HEK293T (cell line): Measurements from ENCODE around the gene RHBDD1.

Experiments
- CTCF ChIA-PET: fragments of 350-600 bp; formaldehyde crosslinking; extraction: SDS; loops from one replicate; lab custom pipeline; 2021; ENCODE audit warnings: antibody characterized with exemption, inconsistent platforms; lab: Yijun Ruan, JAX
- POLR2A ChIA-PET: fragments of 350-600 bp; formaldehyde crosslinking; extraction: SDS; loops from one replicate; lab custom pipeline; 2020; ENCODE audit warnings: antibody characterized with exemption, inconsistent platforms; lab: Yijun Ruan, JAX
- DNase-seq: peaks from one replicate; pipeline ENCODE4 v3.0.0; 2012; ENCODE audit warnings: mixed read lengths; ENCODE audit errors: extremely low spot score
- ARNT ChIP-seq: fragments of 450-650 bp; IDR thresholded peaks from 2 replicates; pipeline ENCODE4 v1.6.1; 2017; ENCODE audit warnings: mild to moderate bottlenecking
- BHLHE40 ChIP-seq: fragments of 450-650 bp; IDR thresholded peaks from 2 replicates; pipeline ENCODE4 v1.6.1; 2016; ENCODE audit warnings: mild to moderate bottlenecking, moderate library complexity, borderline replicate concordance
- CTBP1 ChIP-seq: fragments of 450-650 bp; IDR thresholded peaks from 2 replicates; pipeline ENCODE4 v1.6.1; 2016; ENCODE audit warnings: borderline replicate concordance
- ELF4 ChIP-seq: fragments of 450-650 bp; IDR thresholded peaks from 2 replicates; pipeline ENCODE4 v1.6.1; 2017; ENCODE audit warnings: antibody characterized with exemption
- FOXA1 ChIP-seq: fragments of 450-650 bp; IDR thresholded peaks from 2 replicates; pipeline ENCODE4 v1.6.1; 2016; ENCODE audit warnings: mild to moderate bottlenecking
- FOXK2 ChIP-seq: fragments of 450-650 bp; IDR thresholded peaks from 2 replicates; pipeline ENCODE4 v1.6.1; 2016; ENCODE audit warnings: mild to moderate bottlenecking
- FOXM1 ChIP-seq: fragments of 450-650 bp; IDR thresholded peaks from 2 replicates; pipeline ENCODE4 v1.6.1; 2017; ENCODE audit warnings: mild to moderate bottlenecking, borderline replicate concordance
- HDGF ChIP-seq: fragments of 450-650 bp; IDR thresholded peaks from 2 replicates; pipeline ENCODE4 v1.6.1; 2017; ENCODE audit warnings: antibody characterized with exemption, borderline replicate concordance
- L3MBTL2 ChIP-seq: fragments of 450-650 bp; conservative IDR thresholded peaks from 2 replicates; pipeline ENCODE4 v1.6.1; 2016; ENCODE audit warnings: mild to moderate bottlenecking
- LEF1 ChIP-seq: fragments of 450-650 bp; IDR thresholded peaks from 2 replicates; pipeline ENCODE4 v1.6.1; 2017; ENCODE audit warnings: mild to moderate bottlenecking, borderline replicate concordance
- NFRKB ChIP-seq: fragments of 450-650 bp; IDR thresholded peaks from 2 replicates; pipeline ENCODE4 v1.6.1; 2016; ENCODE audit warnings: mild to moderate bottlenecking, moderate library complexity
- SP1 ChIP-seq: fragments of 450-650 bp; IDR thresholded peaks from 2 replicates; pipeline ENCODE4 v1.6.1; 2017
- SUZ12 ChIP-seq: fragments of 450-650 bp; IDR thresholded peaks from 2 replicates; pipeline ENCODE4 v1.6.1; 2016; ENCODE audit warnings: mild to moderate bottlenecking
- TARDBP ChIP-seq: fragments of 450-650 bp; IDR thresholded peaks from 2 replicates; pipeline ENCODE4 v1.6.1; 2016
- ZNF384 ChIP-seq: fragments of 450-650 bp; IDR thresholded peaks from 2 replicates; pipeline ENCODE4 v1.6.1; 2016
- TF ChIP-seq, protein P1 (sequence below): fragments of 450-650 bp; IDR thresholded peaks from 2 replicates; pipeline ENCODE4 v1.6.1; 2016

The RHBDD1 gene

GRCh38 chr2:226893216-226893615 is 57.4 kb downstream of the RHBDD1 start:
- DNase-seq: no peak
- ChIA-PET POLR2A (no interaction called here), CTCF (no interaction called here)
- no peak for TF ChIP-seq FOXK2
- no peak for TF ChIP-seq ELF4
- no peak for TF ChIP-seq BHLHE40
- no peak for TF ChIP-seq ZNF384
- no peak for TF ChIP-seq SP1
- TF ChIP-seq L3MBTL2: no peak
- TF ChIP-seq HDGF: no peak
- TF ChIP-seq, protein P1, sequence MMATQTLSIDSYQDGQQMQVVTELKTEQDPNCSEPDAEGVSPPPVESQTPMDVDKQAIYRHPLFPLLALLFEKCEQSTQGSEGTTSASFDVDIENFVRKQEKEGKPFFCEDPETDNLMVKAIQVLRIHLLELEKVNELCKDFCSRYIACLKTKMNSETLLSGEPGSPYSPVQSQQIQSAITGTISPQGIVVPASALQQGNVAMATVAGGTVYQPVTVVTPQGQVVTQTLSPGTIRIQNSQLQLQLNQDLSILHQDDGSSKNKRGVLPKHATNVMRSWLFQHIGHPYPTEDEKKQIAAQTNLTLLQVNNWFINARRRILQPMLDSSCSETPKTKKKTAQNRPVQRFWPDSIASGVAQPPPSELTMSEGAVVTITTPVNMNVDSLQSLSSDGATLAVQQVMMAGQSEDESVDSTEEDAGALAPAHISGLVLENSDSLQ: no peak
- no peak for TF ChIP-seq NFRKB
- no peak for TF ChIP-seq FOXM1
- no peak for TF ChIP-seq TARDBP
- TF ChIP-seq CTBP1: no peak
- no peak for TF ChIP-seq ARNT
- TF ChIP-seq LEF1: no peak
- no peak for TF ChIP-seq FOXA1
- TF ChIP-seq SUZ12: no peak

DNA sequence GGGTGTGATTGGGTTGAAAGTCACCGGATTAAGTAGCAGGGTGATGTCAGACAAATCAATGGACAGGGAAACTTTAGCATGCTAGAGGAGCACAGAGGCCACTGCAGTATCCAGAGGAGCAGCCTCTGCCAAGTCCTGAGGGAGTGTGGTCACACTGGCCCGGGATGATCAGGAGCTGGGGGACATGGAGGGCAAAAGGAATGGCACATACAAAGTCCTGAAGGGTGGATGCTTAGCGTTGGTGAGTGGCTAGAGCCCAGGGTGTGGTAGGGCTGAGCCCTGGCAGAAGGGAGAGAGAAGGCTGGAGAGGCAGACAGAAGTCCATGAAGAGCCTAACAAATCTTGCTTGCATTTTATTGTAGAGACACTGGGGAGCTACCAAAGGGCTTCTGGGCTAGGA is 58.9 kb downstream of the RHBDD1 start:
- TF ChIP-seq TARDBP (no peak), ZNF384 (no peak), BHLHE40 (no peak), ARNT (no peak), ELF4 (no peak), FOXM1 (no peak)
- CTCF ChIA-PET: no interaction called here
- POLR2A ChIA-PET: no interaction called here
- DNase-seq: no peak

GRCh38 chr2:226895579-226895978 is 59.7 kb downstream of the RHBDD1 start:
- ChIA-PET POLR2A (no interaction called here), CTCF (no interaction called here)
- TF ChIP-seq FOXM1: no peak
- no peak for TF ChIP-seq TARDBP
- no peak for TF ChIP-seq L3MBTL2
- TF ChIP-seq SUZ12: no peak
- no peak for TF ChIP-seq BHLHE40
- TF ChIP-seq CTBP1: no peak
- no peak for TF ChIP-seq ELF4
- TF ChIP-seq SP1: no peak
- TF ChIP-seq FOXA1: no peak
- no peak for TF ChIP-seq HDGF
- TF ChIP-seq FOXK2: no peak
- TF ChIP-seq LEF1: no peak
- TF ChIP-seq NFRKB: no peak
- TF ChIP-seq, protein P1: no peak
- DNase-seq: no peak

DNA sequence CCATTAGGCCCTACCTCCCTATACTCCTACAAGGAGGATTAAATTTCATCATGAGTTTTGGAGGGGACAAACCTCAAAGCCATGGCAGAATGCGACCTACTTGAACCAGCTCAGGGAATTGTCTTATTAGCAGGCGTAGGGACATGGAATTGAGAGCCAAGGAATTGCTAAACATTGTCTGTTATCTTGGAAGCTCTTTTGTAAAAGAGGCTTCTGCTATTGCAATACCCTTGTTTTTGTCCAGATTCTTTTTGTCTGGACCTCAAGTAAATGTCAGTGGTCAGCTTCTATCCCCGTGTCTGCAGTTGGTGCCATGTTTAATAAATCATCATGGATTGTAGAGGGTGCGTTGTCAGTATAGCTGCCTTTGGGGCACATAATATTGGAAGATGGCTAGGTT is 62.3 kb downstream of the RHBDD1 start:
- ChIA-PET POLR2A (no interaction called here), CTCF (no interaction called here)
- no peak for TF ChIP-seq L3MBTL2
- no peak for TF ChIP-seq FOXA1
- TF ChIP-seq LEF1: no peak
- no peak for TF ChIP-seq SUZ12
- TF ChIP-seq BHLHE40: no peak
- TF ChIP-seq, protein P1: no peak
- no peak for TF ChIP-seq HDGF
- TF ChIP-seq ELF4: no peak
- TF ChIP-seq FOXM1: no peak
- TF ChIP-seq SP1: no peak
- TF ChIP-seq ZNF384: no peak
- DNase-seq: no peak

- no peak for DNase-seq
- TF ChIP-seq FOXA1: no peak
- TF ChIP-seq FOXK2: no peak
- TF ChIP-seq ZNF384: no peak
- TF ChIP-seq TARDBP: no peak
- TF ChIP-seq, protein P1: no peak
- no peak for TF ChIP-seq LEF1
- no peak for TF ChIP-seq CTBP1
- TF ChIP-seq HDGF: no peak
- TF ChIP-seq NFRKB: no peak
- CTCF ChIA-PET: no interaction called here
- POLR2A ChIA-PET: no interaction called here
Measured at GRCh38 chr2:226898897-226899296, 63.0 kb downstream of the RHBDD1 start.

GRCh38 chr2:226902041-226902966 is 66.5 kb downstream of the RHBDD1 start:
- no peak for DNase-seq
- CTCF ChIA-PET: no interaction called here
- POLR2A ChIA-PET: no interaction called here
- no peak for TF ChIP-seq FOXK2
- TF ChIP-seq TARDBP: no peak
- no peak for TF ChIP-seq SUZ12
- no peak for TF ChIP-seq LEF1
- TF ChIP-seq SP1: no peak
- TF ChIP-seq ARNT: no peak
- TF ChIP-seq FOXA1: no peak
- no peak for TF ChIP-seq FOXM1
- TF ChIP-seq ELF4: no peak
- no peak for TF ChIP-seq HDGF
- no peak for TF ChIP-seq BHLHE40
- TF ChIP-seq, protein P1: no peak
